SW480 (cell line): ENCODE measurements around the gene GPR171.
A peak's percentile ranks its signal among the peaks of the same experiment; 100 is the strongest.
"Not testable (repeated sequence)": the region's sequence is repeated elsewhere in the genome, so short reads cannot be mapped to it uniquely, and the experiment has no call there.

Experiments used
- DNase-seq: peaks from one replicate; pipeline ENCODE4 v3.0.0-alpha.2; 2016; ENCODE audit warnings: low spot score

Gene GPR171

GRCh38 chr3:151203051-151203420 is at the start of gene GPR171:
Gene GPR171 (minus strand): TSS chr3:151203216. CDS start chr3:151199386, 3,830 bp downstream.
- no peak for DNase-seq

GRCh38 chr3:151248772-151249337 is 45.8 kb upstream of the GPR171 start:
- no peak for DNase-seq

GRCh38 chr3:151242006-151242405 is 39.0 kb upstream of the GPR171 start:
- not testable (repeated sequence) for DNase-seq

GRCh38 chr3:151236736-151237135 is 33.7 kb upstream of the GPR171 start:
- no peak for DNase-seq

GRCh38 chr3:151236316-151236715 is 33.3 kb upstream of the GPR171 start:
- DNase-seq: no peak

GRCh38 chr3:151234825-151235224 is 31.8 kb upstream of the GPR171 start:
- no peak for DNase-seq

- DNase-seq: no peak
These were observed 30.0 kb upstream of the GPR171 start for GRCh38 chr3:151232991-151233390.

GRCh38 chr3:151232403-151232802 is 29.4 kb upstream of the GPR171 start:
- DNase-seq: not testable (repeated sequence)

GRCh38 chr3:151230646-151231045 is 27.6 kb upstream of the GPR171 start:
- no peak for DNase-seq

GRCh38 chr3:151228666-151229040 is 25.6 kb upstream of the GPR171 start:
- DNase-seq: no peak

GRCh38 chr3:151227807-151228665 is 25.0 kb upstream of the GPR171 start:
- peak; percentile 49 for DNase-seq

GRCh38 chr3:151227266-151227806 is 24.3 kb upstream of the GPR171 start:
- no peak for DNase-seq

- no peak for DNase-seq
These were observed 23.8 kb upstream of the GPR171 start for GRCh38 chr3:151226825-151227224.

- DNase-seq: no peak
These were observed 23.1 kb upstream of the GPR171 start for GRCh38 chr3:151226088-151226563.

GRCh38 chr3:151225040-151225975 is 22.3 kb upstream of the GPR171 start:
- DNase-seq: no peak

- DNase-seq: no peak
These were observed 21.4 kb upstream of the GPR171 start for GRCh38 chr3:151224268-151224866.

GRCh38 chr3:151219056-151219455 is 16.0 kb upstream of the GPR171 start:
- DNase-seq: no peak

GRCh38 chr3:151218136-151218535 is 15.1 kb upstream of the GPR171 start:
- DNase-seq: no peak

GRCh38 chr3:151216641-151217607 is 13.9 kb upstream of the GPR171 start:
- no peak for DNase-seq

- DNase-seq: no peak
These were observed 11.4 kb upstream of the GPR171 start for GRCh38 chr3:151214459-151214858.
